Thyroid gland (tissue), 4 donors: ENCODE measurements around the gene RFX7. TPM values are rescaled to one million over a fixed set of nuclear protein-coding genes. Genes with fewer than 3 reads are reported as not detected.

ENCODE experiments used
- DNase-seq, 2 donors: peaks; one replicate each; pipeline ENCODE4 v3.0.0-alpha.2; 2019
- H3K27ac ChIP-seq, 3 donors: fragments of 200-600 bp; sonication (generic); 1 replicate in 2 of 3; 2 replicates in 1 of 3; pipeline ENCODE4 v1.5.1; 2016 to 2019; ENCODE audit warnings: mild to moderate bottlenecking in 1 of 3, moderate library complexity in 1 of 3
- H3K27me3 ChIP-seq: fragments of 200-600 bp; sonication (generic); one replicate; pipeline ENCODE4 v1.5.1; 2019
- H3K36me3 ChIP-seq, 2 donors: fragments of 200-600 bp; sonication (generic); one replicate each; pipeline ENCODE4 v1.5.1; 2016 to 2019
- H3K4me1 ChIP-seq, 2 donors: fragments of 200-600 bp; sonication (generic); one replicate each; pipeline ENCODE4 v1.5.1; 2017 to 2019
- H3K4me3 ChIP-seq, 3 donors: fragments of 200-600 bp; sonication (generic); replicated peaks in 1 of 3; 1 replicate in 2 of 3; 2 replicates in 1 of 3; pipeline ENCODE4 v1.5.1; 2016; ENCODE audit warnings: mild to moderate bottlenecking in 1 of 3
- H3K9me3 ChIP-seq: fragments of 200-600 bp; sonication (generic); one replicate; pipeline ENCODE4 v1.5.1; 2017
- POLR2A ChIP-seq, 2 donors: fragments of 450-650 bp; IDR thresholded peaks; one replicate each; pipeline ENCODE4 v1.6.1; 2017; ENCODE audit warnings: antibody characterized with exemption in 2 of 2, mild to moderate bottlenecking in 2 of 2, moderate library complexity in 1 of 2
- WGBS, 2 donors: methylation state at CpG; one replicate each; pipeline ENCODE4 v1.1.5; 2017; 5-methylcytosine and 5-hydroxymethylcytosine counted together
- intact Hi-C: fragments of 100-400 bp; cut with DNase I; formaldehyde crosslinking; loops from one replicate; pipeline ENCODE4 v1.15.1; 2023
- small RNA-seq: library from RNA; depleted of rRNA; stranded (forward); fragments of <200 nt; gene quantifications from one replicate; pipeline ENCODE3, GENCODE V24; 2016
- total RNA-seq, 4 donors: library from RNA; depleted of rRNA; stranded (reverse); fragments of >200 nt; gene quantifications; one replicate each; pipeline ENCODE4 v1.2.3, GENCODE V29; 2016
- TF ChIP-seq, protein P1 (sequence below), 6 experiments: fragments of 200-600 bp in 3 of 6; fragments of 450-650 bp in 3 of 6; sonication (generic) in 3 of 6; IDR thresholded peaks; one replicate each; pipeline ENCODE4 v1.5.1; 2016 to 2019; ENCODE audit warnings: antibody characterized with exemption in 6 of 6, mild to moderate bottlenecking in 2 of 6, inconsistent platforms in 1 of 6, moderate library complexity in 1 of 6

Gene RFX7
- total RNA-seq, 4 donors from 2014 or later, result 9.7 to 12.6 (median 11.4) TPM

DNA sequence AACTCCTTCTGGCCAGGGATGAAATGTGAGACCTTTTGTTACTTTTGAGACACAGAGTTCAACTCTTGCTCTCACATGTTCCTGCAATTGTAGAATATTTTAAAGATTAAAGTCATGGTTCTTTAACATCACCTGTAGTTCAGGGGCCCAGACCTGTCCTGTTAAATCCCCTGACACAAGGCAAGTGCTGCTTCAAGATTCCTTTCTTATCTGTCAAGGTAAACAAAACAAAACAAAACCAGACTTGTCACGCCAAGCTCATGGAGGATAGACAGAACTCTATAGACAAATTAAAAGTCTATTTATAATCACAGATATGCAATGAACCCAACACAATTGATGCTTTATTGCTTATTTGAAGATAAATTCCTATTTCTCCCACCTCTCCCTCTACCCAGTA is 201.6 kb downstream of the RFX7 start:
- 88 to 92% methylated on average over 1 of the region's 1 CpG for WGBS, 2 donors
- Histone ChIP-seq H3K27me3 (no peaks in the 10 kb centered on the region), H3K4me3 (no peak overlapping the region), H3K27ac (no peak overlapping the region), H3K36me3 (no peaks in the 10 kb centered on the region), H3K4me1 (no peaks in the 10 kb centered on the region), H3K9me3 (no peaks in the 10 kb centered on the region)
- DNase-seq, result no peak
- intact Hi-C loops, result no loop called here
- TF ChIP-seq, protein P1, sequence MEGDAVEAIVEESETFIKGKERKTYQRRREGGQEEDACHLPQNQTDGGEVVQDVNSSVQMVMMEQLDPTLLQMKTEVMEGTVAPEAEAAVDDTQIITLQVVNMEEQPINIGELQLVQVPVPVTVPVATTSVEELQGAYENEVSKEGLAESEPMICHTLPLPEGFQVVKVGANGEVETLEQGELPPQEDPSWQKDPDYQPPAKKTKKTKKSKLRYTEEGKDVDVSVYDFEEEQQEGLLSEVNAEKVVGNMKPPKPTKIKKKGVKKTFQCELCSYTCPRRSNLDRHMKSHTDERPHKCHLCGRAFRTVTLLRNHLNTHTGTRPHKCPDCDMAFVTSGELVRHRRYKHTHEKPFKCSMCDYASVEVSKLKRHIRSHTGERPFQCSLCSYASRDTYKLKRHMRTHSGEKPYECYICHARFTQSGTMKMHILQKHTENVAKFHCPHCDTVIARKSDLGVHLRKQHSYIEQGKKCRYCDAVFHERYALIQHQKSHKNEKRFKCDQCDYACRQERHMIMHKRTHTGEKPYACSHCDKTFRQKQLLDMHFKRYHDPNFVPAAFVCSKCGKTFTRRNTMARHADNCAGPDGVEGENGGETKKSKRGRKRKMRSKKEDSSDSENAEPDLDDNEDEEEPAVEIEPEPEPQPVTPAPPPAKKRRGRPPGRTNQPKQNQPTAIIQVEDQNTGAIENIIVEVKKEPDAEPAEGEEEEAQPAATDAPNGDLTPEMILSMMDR (IDR thresholded peaks at IDR 0.05), result no peak
- TF ChIP-seq POLR2A (IDR thresholded peaks at IDR 0.05), result no peak

DNA sequence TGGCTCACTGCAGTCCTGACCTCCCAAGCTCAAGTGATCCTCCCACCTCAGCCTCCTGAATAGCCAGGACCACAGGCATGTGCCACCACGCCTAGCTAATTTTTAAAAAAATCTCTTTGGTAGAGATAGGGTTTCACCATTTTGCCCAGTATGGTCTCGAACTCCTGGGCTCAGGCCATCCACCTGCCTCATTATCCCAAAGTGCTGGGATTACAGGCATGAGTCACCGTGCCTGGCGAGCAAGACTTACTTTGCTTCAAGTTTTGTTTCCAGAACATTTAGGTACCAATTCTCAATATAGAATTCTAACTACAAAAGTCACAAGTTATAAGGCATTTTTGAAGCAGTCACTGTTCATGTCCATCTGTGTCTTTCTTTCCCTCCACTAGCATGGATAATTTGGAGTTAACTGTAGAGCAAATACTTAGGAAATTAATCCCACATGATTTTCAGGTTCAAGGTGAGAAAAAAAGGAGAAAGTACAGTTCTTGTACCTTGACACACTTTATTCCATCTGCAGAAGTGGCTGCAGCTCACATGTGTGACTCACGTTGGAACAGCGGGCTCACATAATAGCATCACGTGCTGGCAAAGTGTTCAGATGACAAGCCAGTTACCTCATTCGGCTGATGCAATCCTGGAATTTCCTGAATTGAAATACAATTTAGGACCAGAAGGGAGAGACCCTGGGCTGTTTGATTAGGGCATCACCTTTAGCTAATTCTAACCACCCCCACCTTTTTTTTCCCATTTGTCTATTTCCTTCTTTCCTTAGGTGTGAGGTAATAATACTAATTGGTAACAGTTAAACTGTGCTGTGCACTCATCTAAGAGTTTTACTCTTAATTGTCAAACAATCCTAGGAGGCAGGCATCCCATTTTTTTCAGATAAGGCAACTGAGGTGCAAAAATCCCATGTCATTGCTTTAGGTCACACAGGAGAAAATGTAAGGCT is 203.3 kb downstream of the RFX7 start:
- intact Hi-C loops, result no loop called here
- no peak for TF ChIP-seq POLR2A (IDR thresholded peaks at IDR 0.05)
- TF ChIP-seq, protein P1 (IDR thresholded peaks at IDR 0.05), result no peak
- 57 to 59% methylated on average over 8 of the region's 8 CpGs for WGBS, 2 donors

DNA sequence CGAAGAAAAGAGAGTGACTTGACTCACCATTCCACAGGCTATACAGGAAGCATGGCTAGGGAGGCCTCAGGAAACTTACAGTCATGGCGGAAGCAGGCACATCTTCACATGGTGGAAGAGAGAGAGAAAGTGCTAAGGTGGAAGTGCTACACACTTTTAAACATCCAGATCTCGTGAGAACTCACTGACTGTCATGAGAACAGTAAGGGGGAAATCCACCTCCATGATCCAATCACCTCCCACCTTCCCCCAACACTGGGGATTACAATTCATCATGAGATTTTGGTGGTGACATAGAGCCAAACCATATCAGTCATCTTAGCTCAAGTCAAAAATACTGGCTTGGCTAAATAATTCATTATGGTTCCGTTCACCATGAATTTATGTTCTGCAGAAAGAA is 205.0 kb downstream of the RFX7 start:
- WGBS, 2 donors, result 90 to 92% methylated on average over 4 of the region's 4 CpGs
- DNase-seq, result no peak
- intact Hi-C loops, result no loop called here

More for the DNA sequence above, 203.3 kb downstream of the RFX7 start:
- no peaks in the 10 kb centered on the region for H3K9me3 ChIP-seq
- no peaks in the 10 kb centered on the region for H3K27me3 ChIP-seq
- peak; percentile 63 to 64 for DNase-seq
- H3K4me1 ChIP-seq, result no peaks in the 10 kb centered on the region
- no peak overlapping the region for H3K27ac ChIP-seq
- H3K4me3 ChIP-seq, result no peak overlapping the region
- no peaks in the 10 kb centered on the region for H3K36me3 ChIP-seq

DNA sequence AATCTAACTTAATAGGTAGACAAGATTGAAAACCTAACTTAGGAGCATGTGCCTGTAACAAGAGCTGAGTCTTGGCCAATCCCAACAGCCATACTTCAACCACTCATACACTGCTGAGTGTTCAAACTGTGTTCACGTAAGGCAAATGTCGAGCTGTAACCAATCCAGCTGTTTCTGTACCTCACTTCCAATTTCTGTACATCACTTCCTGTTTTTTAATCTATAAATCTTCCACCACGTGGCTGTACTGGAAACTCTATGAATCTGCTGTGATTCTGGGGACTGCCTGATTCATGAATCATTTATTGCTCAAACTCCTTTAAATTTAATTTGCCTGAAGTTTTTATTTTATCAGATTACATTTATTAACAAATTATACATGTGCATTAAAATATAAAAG is 205.7 kb downstream of the RFX7 start:
- no peak for TF ChIP-seq POLR2A (IDR thresholded peaks at IDR 0.05)
- TF ChIP-seq, protein P1 (IDR thresholded peaks at IDR 0.05), result no peak
- DNase-seq, result no peak
- Histone ChIP-seq H3K27ac (no peak overlapping the region), H3K4me3 (no peak overlapping the region), H3K27me3 (no peaks in the 10 kb centered on the region), H3K9me3 (no peaks in the 10 kb centered on the region), H3K36me3 (no peaks in the 10 kb centered on the region), H3K4me1 (no peaks in the 10 kb centered on the region)
- WGBS, 2 donors, result 59 to 66% methylated on average over 3 of the region's 3 CpGs
- intact Hi-C loops, result no loop called here

More for the DNA sequence above, 205.0 kb downstream of the RFX7 start:
- no peaks in the 10 kb centered on the region for H3K27me3 ChIP-seq
- no peak overlapping the region for H3K27ac ChIP-seq
- no peak overlapping the region for H3K4me3 ChIP-seq
- no peaks in the 10 kb centered on the region for H3K4me1 ChIP-seq
- H3K9me3 ChIP-seq, result no peaks in the 10 kb centered on the region
- no peaks in the 10 kb centered on the region for H3K36me3 ChIP-seq
- TF ChIP-seq POLR2A (IDR thresholded peaks at IDR 0.05), result no peak
- TF ChIP-seq, protein P1 (IDR thresholded peaks at IDR 0.05), result no peak

Small RNA genes within 50 kb of the gene (small RNA-seq; reads per million reads assigned to genes)
- gene CD24P2, result not detected
- not detected for gene RNU6-1287P

Other genes with a start within 250 kb of the RFX7 start
- gene TEX9, start 121.5 kb upstream of the RFX7 start, total RNA-seq, result 10 to 100 TPM; 29.9 to 49.2 (median 40.1) TPM
- gene MNS1, start 221.3 kb upstream of the RFX7 start, total RNA-seq, result 1 to 10 TPM in 3 of 4 donors, under 1 TPM in 1; 0.78 to 1.6 (median 1.4) TPM